CD8-positive, alpha-beta memory T cell (primary cell): Measurements from ENCODE around the gene PIK3CB. TPM values are rescaled to one million over a fixed set of nuclear protein-coding genes. Genes with fewer than 3 reads are reported as not detected.

ENCODE experiments used
- CTCF ChIA-PET: fragments of 350-600 bp; sonication (Branson Sonifier 250); formaldehyde crosslinking; loops from one replicate; lab custom pipeline; 2021; ENCODE audit warnings: antibody characterized with exemption; lab: Charles Lee
- POLR2A ChIA-PET: fragments of 350-600 bp; sonication (Branson Sonifier 250); formaldehyde crosslinking; loops from one replicate; lab custom pipeline; 2021; ENCODE audit warnings: antibody characterized with exemption; lab: Charles Lee
- DNase-seq, 5 donors: peaks; one replicate each; pipeline versions ENCODE4 v3.0.0 to v3.0.0-alpha.2; 2020 to 2022; ENCODE audit warnings: mixed read lengths in 1 of 5
- H3K27ac ChIP-seq: one replicate; pipeline ENCODE4 v1.7.0; 2013; ENCODE audit warnings: low read depth, mild to moderate bottlenecking, low read length, moderate library complexity
- H3K27me3 ChIP-seq: 2 replicates; pipeline ENCODE4 v1.7.0; 2013; ENCODE audit warnings: low read length, mild to moderate bottlenecking; ENCODE audit not compliant: insufficient read depth, poor library complexity, severe bottlenecking
- H3K36me3 ChIP-seq: 2 replicates; pipeline ENCODE4 v1.7.0; 2013; ENCODE audit warnings: mild to moderate bottlenecking, low read length, moderate library complexity; ENCODE audit not compliant: insufficient read depth
- H3K4me1 ChIP-seq: 2 replicates; pipeline ENCODE4 v1.7.0; 2013; ENCODE audit warnings: mild to moderate bottlenecking, low read length, moderate library complexity; ENCODE audit not compliant: insufficient read depth
- H3K4me3 ChIP-seq: 2 replicates; pipeline ENCODE4 v1.7.0; 2013; ENCODE audit warnings: mild to moderate bottlenecking, low read length
- H3K9me3 ChIP-seq: 2 replicates; pipeline ENCODE4 v1.7.0; 2013; ENCODE audit warnings: mild to moderate bottlenecking, low read length
- H3K27ac Mint-ChIP-seq, 8 donors: one replicate each; pipeline ENCODE4 v1.8.0; 2020 to 2021; ENCODE audit warnings: mixed read lengths in 8 of 8, mild to moderate bottlenecking in 6 of 8, inconsistent platforms in 3 of 8, moderate library complexity in 3 of 8
- H3K27me3 Mint-ChIP-seq, 2 donors: one replicate each; pipeline ENCODE4 v1.8.0; 2020 to 2021; ENCODE audit warnings: mixed read lengths in 2 of 2, mild to moderate bottlenecking in 1 of 2, moderate library complexity in 1 of 2
- H3K36me3 Mint-ChIP-seq, 3 donors: one replicate each; pipeline ENCODE4 v1.8.0; 2020 to 2021; ENCODE audit warnings: mixed read lengths in 3 of 3, inconsistent platforms in 1 of 3, mild to moderate bottlenecking in 1 of 3
- H3K4me1 Mint-ChIP-seq, 3 donors: one replicate each; pipeline ENCODE4 v1.8.0; 2020 to 2021; ENCODE audit warnings: mixed read lengths in 3 of 3, inconsistent platforms in 1 of 3, mild to moderate bottlenecking in 1 of 3
- H3K4me3 Mint-ChIP-seq, 7 donors: one replicate each; pipeline ENCODE4 v1.8.0; 2020 to 2021; ENCODE audit warnings: mixed read lengths in 7 of 7, mild to moderate bottlenecking in 6 of 7, moderate library complexity in 4 of 7, inconsistent platforms in 2 of 7
- H3K9me3 Mint-ChIP-seq, 5 donors: one replicate each; pipeline ENCODE4 v1.8.0; 2020 to 2022; ENCODE audit warnings: mixed read lengths in 5 of 5, mild to moderate bottlenecking in 3 of 5, moderate library complexity in 2 of 5, inconsistent platforms in 1 of 5
- polyA plus RNA-seq: library from polyadenylated mRNA; unstranded; fragments of 300-500 nt; fragmentation: Illumina TruSeq; gene quantifications from one replicate; pipeline ENCODE4 v1.2.3, GENCODE V29; 2021
- total RNA-seq, 2 experiments: library from RNA; stranded (reverse); gene quantifications; one replicate each; pipeline ENCODE4 v1.2.3, GENCODE V29; 2021

The PIK3CB gene
- total and polyA plus RNA-seq, 3 experiments from 2014 or later, result 17.1 to 17.6 (median 17.3) TPM

- Mint-ChIP-seq H3K36me3 (peaks cover 3 to 28% (median 4%) of the 10 kb centered on the region in 3 donors), H3K4me3 (no peak overlapping the region), H3K9me3 (peaks cover 24 to 70% (median 63%) of the 10 kb centered on the region in 5 donors), H3K4me1 (no peaks in the 10 kb centered on the region), H3K27ac (no peak overlapping the region), H3K27me3 (no peaks in the 10 kb centered on the region)
- no peak overlapping the region for H3K27ac ChIP-seq
- H3K36me3 ChIP-seq, result no peaks in the 10 kb centered on the region
- H3K4me1 ChIP-seq, result no peaks in the 10 kb centered on the region
- no peak for DNase-seq
- ChIA-PET CTCF (no interaction called here), POLR2A (no interaction called here)
- H3K27me3 ChIP-seq, result no peaks in the 10 kb centered on the region
- peaks cover 7% of the 10 kb centered on the region for H3K9me3 ChIP-seq
- no peak overlapping the region for H3K4me3 ChIP-seq
Observed at GRCh38 chr3:138642927-138643253, 191.8 kb downstream of the PIK3CB start.

DNA sequence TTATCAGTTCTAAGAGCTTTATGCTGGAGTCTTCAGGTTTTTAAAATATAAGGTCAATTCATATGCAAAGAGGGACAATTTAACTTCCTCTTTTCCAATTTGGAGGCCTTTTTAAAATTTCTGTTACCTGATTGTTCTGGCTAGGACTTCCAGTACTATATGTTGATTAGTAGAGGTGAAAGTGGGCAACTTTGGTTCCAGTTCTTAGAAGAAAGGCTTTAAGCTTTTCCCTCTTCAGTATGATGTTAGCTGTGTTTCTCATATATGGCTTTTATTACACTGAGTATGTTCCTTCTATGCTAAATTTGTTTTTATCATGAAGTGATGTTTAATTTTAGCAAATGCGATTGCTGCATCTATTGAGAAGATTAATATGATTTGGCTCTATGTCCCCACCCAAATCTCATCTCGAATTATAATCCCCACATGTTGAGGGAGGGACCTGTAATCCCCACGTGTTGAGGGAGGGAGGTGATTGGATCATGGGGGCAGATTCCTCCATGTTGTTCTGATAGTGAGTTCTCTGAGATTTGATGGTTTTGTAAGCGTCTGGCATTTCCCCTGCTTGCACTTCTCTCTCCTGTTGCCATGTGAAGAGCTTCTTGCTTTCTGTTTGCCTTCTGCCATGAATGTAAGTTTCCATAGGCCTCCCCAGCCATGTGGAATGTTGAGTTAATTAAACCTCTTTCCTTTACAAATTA is 192.4 kb downstream of the PIK3CB start:
- CTCF ChIA-PET, result no interaction called here

GRCh38 chr3:138640537-138640936 is 194.2 kb downstream of the PIK3CB start:
- H3K9me3 Mint-ChIP-seq, result peaks cover 13 to 50% (median 41%) of the 10 kb centered on the region in 5 donors
- CTCF ChIA-PET, result interaction anchor here (1.1 kb wide), 1 partner anchor 276 kb away, joined by 3 read pairs; no protein-coding TSS in a partner anchor
- Histone ChIP-seq H3K9me3 (no peaks in the 10 kb centered on the region), H3K36me3 (no peaks in the 10 kb centered on the region), H3K27ac (no peak overlapping the region), H3K27me3 (no peaks in the 10 kb centered on the region), H3K4me1 (no peaks in the 10 kb centered on the region), H3K4me3 (no peak overlapping the region)
- no peaks in the 10 kb centered on the region for H3K27me3 Mint-ChIP-seq
- no peak overlapping the region for H3K4me3 Mint-ChIP-seq
- H3K27ac Mint-ChIP-seq, result no peak overlapping the region
- POLR2A ChIA-PET, result no interaction called here
- no peak for DNase-seq
- peaks cover 0 to 22% (median 1%) of the 10 kb centered on the region in 3 donors for H3K36me3 Mint-ChIP-seq
- H3K4me1 Mint-ChIP-seq, result no peaks in the 10 kb centered on the region

More for the DNA sequence above, 192.4 kb downstream of the PIK3CB start:
- Histone ChIP-seq H3K4me3 (no peak overlapping the region), H3K9me3 (peaks cover 7% of the 10 kb centered on the region), H3K36me3 (no peaks in the 10 kb centered on the region), H3K27ac (no peak overlapping the region), H3K27me3 (no peaks in the 10 kb centered on the region), H3K4me1 (no peaks in the 10 kb centered on the region)
- H3K4me1 Mint-ChIP-seq, result no peaks in the 10 kb centered on the region
- H3K27me3 Mint-ChIP-seq, result no peaks in the 10 kb centered on the region
- H3K27ac Mint-ChIP-seq, result no peak overlapping the region
- POLR2A ChIA-PET, result no interaction called here
- H3K9me3 Mint-ChIP-seq, result peaks cover 24 to 66% (median 58%) of the 10 kb centered on the region in 5 donors
- no peak for DNase-seq
- no peak overlapping the region for H3K4me3 Mint-ChIP-seq
- H3K36me3 Mint-ChIP-seq, result peaks cover 1 to 28% (median 3%) of the 10 kb centered on the region in 3 donors

GRCh38 chr3:138638641-138639040 is 196.1 kb downstream of the PIK3CB start:
- ChIA-PET POLR2A (no interaction called here), CTCF (no interaction called here)
- Mint-ChIP-seq H3K36me3 (peaks cover 4 to 18% (median 8%) of the 10 kb centered on the region in 3 donors), H3K27ac (no peak overlapping the region), H3K4me1 (no peaks in the 10 kb centered on the region), H3K27me3 (no peaks in the 10 kb centered on the region), H3K9me3 (peaks cover 4 to 33% (median 25%) of the 10 kb centered on the region in 5 donors), H3K4me3 (peak overlapping the region in 1 of 7 donors; percentile 15)
- Histone ChIP-seq H3K9me3 (no peaks in the 10 kb centered on the region), H3K27me3 (no peaks in the 10 kb centered on the region), H3K27ac (no peak overlapping the region), H3K36me3 (no peaks in the 10 kb centered on the region), H3K4me1 (no peaks in the 10 kb centered on the region), H3K4me3 (no peak overlapping the region)
- DNase-seq, result no peak

DNA sequence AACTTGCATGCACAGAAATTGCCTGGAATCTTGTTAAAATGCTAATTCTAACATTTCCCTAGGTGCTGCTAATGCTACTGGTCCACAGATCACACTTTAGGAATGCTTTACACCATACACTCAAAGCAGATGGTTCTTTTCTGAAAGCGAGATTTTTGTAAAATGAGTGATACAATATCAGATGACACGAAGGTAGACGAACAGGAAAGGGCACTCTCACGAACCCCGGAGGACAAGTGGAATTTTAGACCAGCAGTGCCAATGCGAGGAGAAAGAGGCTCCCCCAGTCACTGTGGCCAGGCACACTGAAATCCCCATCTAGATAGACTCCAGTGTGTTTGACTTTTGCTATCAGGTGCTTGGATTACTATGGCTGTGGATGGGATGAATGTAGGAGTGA is 205.2 kb downstream of the PIK3CB start:
- POLR2A ChIA-PET, result no interaction called here
- no peak overlapping the region for H3K27ac Mint-ChIP-seq

DNA sequence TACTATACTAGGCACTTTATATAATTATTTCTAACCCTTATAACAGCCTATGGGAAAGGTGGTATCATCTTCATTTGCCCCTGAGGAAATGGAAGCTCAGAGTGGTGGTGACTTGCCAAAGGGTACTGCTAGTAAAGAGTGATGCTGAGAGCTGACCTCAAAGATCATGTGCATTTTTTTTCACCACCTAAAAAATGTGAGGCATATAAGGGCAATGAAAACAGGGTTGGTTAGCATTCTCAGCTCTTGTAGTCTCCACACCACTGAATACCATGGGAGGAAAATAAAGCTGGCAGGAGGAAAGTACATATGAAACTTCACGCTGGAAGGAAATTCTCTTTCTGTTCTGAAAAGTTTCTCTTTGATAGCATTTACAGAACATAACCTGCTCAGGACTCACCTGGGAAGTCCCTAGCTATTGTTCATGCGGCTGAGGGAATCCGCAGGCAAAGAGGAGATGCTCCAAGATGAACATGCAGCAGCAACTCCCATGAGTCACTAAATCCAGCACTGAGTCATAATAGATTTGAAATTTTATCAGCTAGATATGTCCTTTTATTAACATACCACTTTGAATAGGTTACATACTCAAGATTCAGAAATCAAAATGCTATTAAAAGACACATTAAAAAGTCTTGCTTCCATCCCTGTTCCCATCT is 208.9 kb downstream of the PIK3CB start:
- H3K4me3 ChIP-seq, result no peak overlapping the region
- H3K4me1 ChIP-seq, result no peaks in the 10 kb centered on the region
- Mint-ChIP-seq H3K9me3 (no peaks in the 10 kb centered on the region), H3K4me1 (no peaks in the 10 kb centered on the region), H3K27ac (no peak overlapping the region), H3K36me3 (peaks cover 14 to 45% (median 17%) of the 10 kb centered on the region in 3 donors), H3K4me3 (no peak overlapping the region), H3K27me3 (no peaks in the 10 kb centered on the region)
- H3K27ac ChIP-seq, result no peak overlapping the region
- no peak for DNase-seq
- POLR2A ChIA-PET, result no interaction called here
- CTCF ChIA-PET, result interaction anchor here (1.3 kb wide), 1 partner anchor 31 kb away, joined by 3 read pairs; no protein-coding TSS in a partner anchor
- no peaks in the 10 kb centered on the region for H3K36me3 ChIP-seq
- no peaks in the 10 kb centered on the region for H3K9me3 ChIP-seq
- no peaks in the 10 kb centered on the region for H3K27me3 ChIP-seq

More for the DNA sequence above, 205.2 kb downstream of the PIK3CB start:
- DNase-seq, result no peak
- Mint-ChIP-seq H3K27me3 (no peaks in the 10 kb centered on the region), H3K36me3 (peaks cover 22 to 49% (median 22%) of the 10 kb centered on the region in 3 donors), H3K9me3 (no peaks in the 10 kb centered on the region), H3K4me1 (no peaks in the 10 kb centered on the region), H3K4me3 (no peak overlapping the region)
- H3K27ac ChIP-seq, result no peak overlapping the region
- H3K36me3 ChIP-seq, result no peaks in the 10 kb centered on the region
- no peaks in the 10 kb centered on the region for H3K4me1 ChIP-seq
- no peak overlapping the region for H3K4me3 ChIP-seq
- no peaks in the 10 kb centered on the region for H3K27me3 ChIP-seq
- H3K9me3 ChIP-seq, result no peaks in the 10 kb centered on the region
- CTCF ChIA-PET, result no interaction called here

- H3K36me3 ChIP-seq, result no peaks in the 10 kb centered on the region
- no peaks in the 10 kb centered on the region for H3K4me1 Mint-ChIP-seq
- no peaks in the 10 kb centered on the region for H3K9me3 Mint-ChIP-seq
- H3K9me3 ChIP-seq, result no peaks in the 10 kb centered on the region
- no peak overlapping the region for H3K4me3 Mint-ChIP-seq
- no peak for DNase-seq
- H3K4me3 ChIP-seq, result no peak overlapping the region
- ChIA-PET POLR2A (no interaction called here), CTCF (interaction anchor here (0.9 kb wide), 1 partner anchor 291 kb away, joined by 3 read pairs; no protein-coding TSS in a partner anchor)
- no peaks in the 10 kb centered on the region for H3K27me3 ChIP-seq
- H3K4me1 ChIP-seq, result no peaks in the 10 kb centered on the region
- H3K27ac ChIP-seq, result no peak overlapping the region
- H3K27ac Mint-ChIP-seq, result no peak overlapping the region
- no peaks in the 10 kb centered on the region for H3K27me3 Mint-ChIP-seq
- H3K36me3 Mint-ChIP-seq, result peaks cover 10 to 33% (median 10%) of the 10 kb centered on the region in 3 donors
Observed at GRCh38 chr3:138624518-138624917, 210.2 kb downstream of the PIK3CB start.

- Mint-ChIP-seq H3K4me3 (no peak overlapping the region), H3K27ac (no peak overlapping the region), H3K9me3 (no peaks in the 10 kb centered on the region), H3K4me1 (no peaks in the 10 kb centered on the region), H3K27me3 (no peaks in the 10 kb centered on the region), H3K36me3 (peaks cover 0 to 18% (median 6%) of the 10 kb centered on the region in 3 donors)
- no peak for DNase-seq
- H3K36me3 ChIP-seq, result no peaks in the 10 kb centered on the region
- no peaks in the 10 kb centered on the region for H3K27me3 ChIP-seq
- H3K27ac ChIP-seq, result no peak overlapping the region
- no peaks in the 10 kb centered on the region for H3K4me1 ChIP-seq
- no peaks in the 10 kb centered on the region for H3K9me3 ChIP-seq
- H3K4me3 ChIP-seq, result no peak overlapping the region
- CTCF ChIA-PET, result interaction anchor here (1.3 to 1.4 kb wide), 2 partner anchors 26 to 295 kb away, joined by 4 read pairs; partner anchors contain the start of gene CEP70
- POLR2A ChIA-PET, result no interaction called here
Observed at GRCh38 chr3:138620431-138620830, 214.3 kb downstream of the PIK3CB start.
